ENCODE data around the gene SSTR5. TPM values are rescaled to one million over a fixed set of nuclear protein-coding genes. Genes with fewer than 3 reads are reported as not detected.

SSTR5 gene
- total and polyA plus RNA-seq, 4 donors, result not detected

DNA sequence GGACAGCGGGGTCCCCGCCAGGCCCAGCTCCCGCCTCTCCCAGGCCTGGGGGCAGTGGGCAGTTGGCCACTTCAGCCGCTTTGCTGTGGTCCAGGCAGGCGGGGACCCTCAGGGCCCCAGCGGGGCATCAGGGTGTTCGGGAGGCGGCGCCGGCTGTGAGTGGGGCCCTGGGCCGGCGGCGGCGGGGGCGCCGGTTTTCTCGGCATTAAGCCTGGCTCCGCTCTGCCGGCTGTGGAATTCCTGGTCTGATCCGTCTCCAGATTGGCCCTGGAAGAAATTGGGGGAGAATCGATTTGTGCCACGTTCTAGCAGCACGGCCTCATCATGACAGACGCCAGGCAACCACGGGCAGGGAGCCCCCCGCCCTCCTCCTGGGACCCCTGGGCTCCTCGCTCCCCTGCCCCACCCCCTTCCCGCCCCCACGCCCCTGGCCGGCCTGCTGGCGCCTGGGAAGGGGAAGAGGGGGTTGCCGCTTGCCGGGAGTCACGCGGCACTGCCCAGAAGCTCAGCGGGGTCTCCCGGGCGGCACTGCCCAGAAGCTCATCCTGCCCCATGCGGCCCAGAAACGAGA lies 28.6 kb upstream of the SSTR5 start:
- Histone ChIP-seq H3K4me1 (ENCODE audit: control insufficient read depth in 4 of 4, insufficient read depth in 4 of 4, low read length in 3 of 4) (no peaks in the 10 kb centered on the region), H3K27ac (ENCODE audit: low read depth in 1 of 2, low read length in 2 of 2) (no peak overlapping the region), H3K4me3 (ENCODE audit: low read depth in 1 of 3, low read length in 3 of 3) (no peak overlapping the region), H3K9ac (ENCODE audit: low read depth in 1 of 2, low read length in 2 of 2) (no peak overlapping the region), H3K36me3 (ENCODE audit: control insufficient read depth in 4 of 4, insufficient read depth in 3 of 4, low read depth in 1 of 4, low read length in 3 of 4) (no peaks in the 10 kb centered on the region), H3K9me3 (ENCODE audit: control insufficient read depth in 4 of 4, low read length in 3 of 4) (peaks cover 0 to 5% (median 2%) of the 10 kb centered on the region in 4 donors), H3K27me3 (ENCODE audit: control insufficient read depth in 4 of 4, insufficient read depth in 4 of 4, low read length in 3 of 4) (peaks cover 0 to 12% (median 0%) of the 10 kb centered on the region in 4 donors)
- TF ChIP-seq FOXA2 (IDR thresholded peaks at IDR 0.05) (no peak), RAD21 (IDR thresholded peaks at IDR 0.05) (no peak), SP1 (IDR thresholded peaks at IDR 0.05) (no peak), TAF1 (conservative IDR thresholded peaks at IDR 0.05) (no peak), ZBTB33 (IDR thresholded peaks at IDR 0.05) (no peak), HNF4G (IDR thresholded peaks at IDR 0.05) (no peak), YY1 (IDR thresholded peaks at IDR 0.05) (no peak), HNF4A (conservative IDR thresholded peaks at IDR 0.05) (no peak), EGR1 (IDR thresholded peaks at IDR 0.05; ENCODE audit: low read depth in 2 of 2) (no peak), NR2F2 (IDR thresholded peaks at IDR 0.05) (no peak), RXRA (IDR thresholded peaks at IDR 0.05) (no peak), JUND (IDR thresholded peaks at IDR 0.05) (no peak), FOXA1 (IDR thresholded peaks at IDR 0.05) (no peak), GABPA (IDR thresholded peaks at IDR 0.05 in 1 of 2, conservative IDR thresholded peaks at IDR 0.05 in 1 of 2) (no peak), ATF3 (IDR thresholded peaks at IDR 0.05) (no peak)
- TF ChIP-seq, protein P1, sequence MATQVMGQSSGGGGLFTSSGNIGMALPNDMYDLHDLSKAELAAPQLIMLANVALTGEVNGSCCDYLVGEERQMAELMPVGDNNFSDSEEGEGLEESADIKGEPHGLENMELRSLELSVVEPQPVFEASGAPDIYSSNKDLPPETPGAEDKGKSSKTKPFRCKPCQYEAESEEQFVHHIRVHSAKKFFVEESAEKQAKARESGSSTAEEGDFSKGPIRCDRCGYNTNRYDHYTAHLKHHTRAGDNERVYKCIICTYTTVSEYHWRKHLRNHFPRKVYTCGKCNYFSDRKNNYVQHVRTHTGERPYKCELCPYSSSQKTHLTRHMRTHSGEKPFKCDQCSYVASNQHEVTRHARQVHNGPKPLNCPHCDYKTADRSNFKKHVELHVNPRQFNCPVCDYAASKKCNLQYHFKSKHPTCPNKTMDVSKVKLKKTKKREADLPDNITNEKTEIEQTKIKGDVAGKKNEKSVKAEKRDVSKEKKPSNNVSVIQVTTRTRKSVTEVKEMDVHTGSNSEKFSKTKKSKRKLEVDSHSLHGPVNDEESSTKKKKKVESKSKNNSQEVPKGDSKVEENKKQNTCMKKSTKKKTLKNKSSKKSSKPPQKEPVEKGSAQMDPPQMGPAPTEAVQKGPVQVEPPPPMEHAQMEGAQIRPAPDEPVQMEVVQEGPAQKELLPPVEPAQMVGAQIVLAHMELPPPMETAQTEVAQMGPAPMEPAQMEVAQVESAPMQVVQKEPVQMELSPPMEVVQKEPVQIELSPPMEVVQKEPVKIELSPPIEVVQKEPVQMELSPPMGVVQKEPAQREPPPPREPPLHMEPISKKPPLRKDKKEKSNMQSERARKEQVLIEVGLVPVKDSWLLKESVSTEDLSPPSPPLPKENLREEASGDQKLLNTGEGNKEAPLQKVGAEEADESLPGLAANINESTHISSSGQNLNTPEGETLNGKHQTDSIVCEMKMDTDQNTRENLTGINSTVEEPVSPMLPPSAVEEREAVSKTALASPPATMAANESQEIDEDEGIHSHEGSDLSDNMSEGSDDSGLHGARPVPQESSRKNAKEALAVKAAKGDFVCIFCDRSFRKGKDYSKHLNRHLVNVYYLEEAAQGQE (IDR thresholded peaks at IDR 0.05), result no peak
- TF ChIP-seq, protein P2, sequence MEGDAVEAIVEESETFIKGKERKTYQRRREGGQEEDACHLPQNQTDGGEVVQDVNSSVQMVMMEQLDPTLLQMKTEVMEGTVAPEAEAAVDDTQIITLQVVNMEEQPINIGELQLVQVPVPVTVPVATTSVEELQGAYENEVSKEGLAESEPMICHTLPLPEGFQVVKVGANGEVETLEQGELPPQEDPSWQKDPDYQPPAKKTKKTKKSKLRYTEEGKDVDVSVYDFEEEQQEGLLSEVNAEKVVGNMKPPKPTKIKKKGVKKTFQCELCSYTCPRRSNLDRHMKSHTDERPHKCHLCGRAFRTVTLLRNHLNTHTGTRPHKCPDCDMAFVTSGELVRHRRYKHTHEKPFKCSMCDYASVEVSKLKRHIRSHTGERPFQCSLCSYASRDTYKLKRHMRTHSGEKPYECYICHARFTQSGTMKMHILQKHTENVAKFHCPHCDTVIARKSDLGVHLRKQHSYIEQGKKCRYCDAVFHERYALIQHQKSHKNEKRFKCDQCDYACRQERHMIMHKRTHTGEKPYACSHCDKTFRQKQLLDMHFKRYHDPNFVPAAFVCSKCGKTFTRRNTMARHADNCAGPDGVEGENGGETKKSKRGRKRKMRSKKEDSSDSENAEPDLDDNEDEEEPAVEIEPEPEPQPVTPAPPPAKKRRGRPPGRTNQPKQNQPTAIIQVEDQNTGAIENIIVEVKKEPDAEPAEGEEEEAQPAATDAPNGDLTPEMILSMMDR (IDR thresholded peaks at IDR 0.05; ENCODE audit: low read depth, low read length, missing input control), result no peak
- TF ChIP-seq, protein P3, sequence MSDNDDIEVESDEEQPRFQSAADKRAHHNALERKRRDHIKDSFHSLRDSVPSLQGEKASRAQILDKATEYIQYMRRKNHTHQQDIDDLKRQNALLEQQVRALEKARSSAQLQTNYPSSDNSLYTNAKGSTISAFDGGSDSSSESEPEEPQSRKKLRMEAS (IDR thresholded peaks at IDR 0.05), result no peak
- 51% methylated on average over 40 of the region's 40 CpGs for WGBS
- no peak for DNase-seq (ENCODE audit: low spot score)

Data from liver (tissue), 9 donors.